SHP77 treated with DMSO at 0.1 percent for 48 hours (cell line): ENCODE measurements around the gene U2AF1L4.

Experiments used
- DNase-seq: peaks from one replicate; lab custom pipeline; 2025; lab: John Stamatoyannopoulos, UW

Gene U2AF1L4

DNA sequence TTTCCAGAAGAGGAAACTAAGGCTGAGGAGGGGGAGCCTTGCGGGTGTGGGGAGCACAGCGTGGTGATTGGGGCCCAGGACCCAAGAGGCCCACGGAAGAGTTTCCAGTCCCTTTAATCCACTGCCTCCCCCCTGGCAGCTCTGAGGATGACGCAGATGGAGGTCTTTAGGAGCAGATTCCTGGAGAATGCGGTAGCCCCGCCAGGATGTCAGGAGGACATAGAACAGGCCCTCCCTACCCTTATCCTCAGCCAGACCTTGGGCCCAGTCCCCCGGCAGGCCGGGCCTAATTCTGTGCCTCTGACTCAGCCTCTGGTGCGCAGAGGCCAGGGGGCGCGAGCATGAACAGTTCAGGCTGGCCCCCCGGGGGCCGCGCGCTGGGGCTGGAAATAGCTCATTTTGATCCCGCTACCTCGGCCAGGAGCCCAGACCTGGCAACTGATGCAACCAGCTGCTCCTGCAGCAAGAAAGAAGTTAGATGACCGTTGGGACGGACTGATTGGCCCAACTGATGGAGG, 12.1 kb upstream of the U2AF1L4 start:
- no peak for DNase-seq

DNA sequence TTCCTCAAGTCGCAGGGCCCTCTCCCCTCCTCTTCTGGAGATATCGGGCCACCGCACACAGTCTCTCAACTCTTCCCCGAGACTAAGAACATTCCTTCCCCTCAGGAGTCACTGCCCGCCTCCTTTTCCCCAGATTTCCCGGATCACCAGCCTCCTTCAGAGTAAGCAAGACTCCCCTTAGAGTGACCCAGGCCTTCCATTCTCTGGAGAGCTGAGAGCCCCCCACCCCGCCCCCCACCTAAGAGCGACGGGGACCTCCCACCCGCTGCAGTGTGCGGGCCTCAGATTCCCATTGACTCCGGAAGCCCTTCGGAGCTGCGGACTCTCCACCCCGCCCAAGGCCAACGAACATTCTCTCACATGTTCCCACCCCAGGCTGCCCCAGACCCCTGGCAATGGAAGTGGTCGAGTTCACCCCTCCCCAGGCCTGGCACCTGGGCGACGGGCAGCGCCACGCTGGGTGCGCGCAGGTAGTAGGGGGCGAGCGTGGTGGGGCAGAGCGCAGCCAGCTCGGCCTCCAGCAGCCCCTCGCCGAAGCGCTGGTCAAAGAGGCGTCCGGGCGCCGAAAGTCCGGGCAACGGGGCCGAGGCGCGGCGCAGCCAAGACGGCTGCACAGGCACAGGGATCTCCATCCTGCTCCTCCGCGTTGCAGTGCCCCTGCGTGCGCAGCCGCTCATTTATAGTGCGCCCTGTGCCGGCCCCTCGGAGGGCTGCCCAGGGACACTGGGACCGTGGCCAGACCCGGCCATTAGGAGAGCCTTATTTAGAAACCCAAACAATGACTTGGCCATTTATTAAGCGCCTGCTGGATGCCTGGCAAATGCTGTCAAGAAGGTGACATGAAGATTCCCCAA, 11.4 kb upstream of the U2AF1L4 start, which contains the start of gene HSPB6:
HSPB6 (minus strand) TSS at position 653 of the 854 bp plus-strand sequence; CDS start at position 632, 21 bp downstream.
- DNase-seq = no peak

DNA sequence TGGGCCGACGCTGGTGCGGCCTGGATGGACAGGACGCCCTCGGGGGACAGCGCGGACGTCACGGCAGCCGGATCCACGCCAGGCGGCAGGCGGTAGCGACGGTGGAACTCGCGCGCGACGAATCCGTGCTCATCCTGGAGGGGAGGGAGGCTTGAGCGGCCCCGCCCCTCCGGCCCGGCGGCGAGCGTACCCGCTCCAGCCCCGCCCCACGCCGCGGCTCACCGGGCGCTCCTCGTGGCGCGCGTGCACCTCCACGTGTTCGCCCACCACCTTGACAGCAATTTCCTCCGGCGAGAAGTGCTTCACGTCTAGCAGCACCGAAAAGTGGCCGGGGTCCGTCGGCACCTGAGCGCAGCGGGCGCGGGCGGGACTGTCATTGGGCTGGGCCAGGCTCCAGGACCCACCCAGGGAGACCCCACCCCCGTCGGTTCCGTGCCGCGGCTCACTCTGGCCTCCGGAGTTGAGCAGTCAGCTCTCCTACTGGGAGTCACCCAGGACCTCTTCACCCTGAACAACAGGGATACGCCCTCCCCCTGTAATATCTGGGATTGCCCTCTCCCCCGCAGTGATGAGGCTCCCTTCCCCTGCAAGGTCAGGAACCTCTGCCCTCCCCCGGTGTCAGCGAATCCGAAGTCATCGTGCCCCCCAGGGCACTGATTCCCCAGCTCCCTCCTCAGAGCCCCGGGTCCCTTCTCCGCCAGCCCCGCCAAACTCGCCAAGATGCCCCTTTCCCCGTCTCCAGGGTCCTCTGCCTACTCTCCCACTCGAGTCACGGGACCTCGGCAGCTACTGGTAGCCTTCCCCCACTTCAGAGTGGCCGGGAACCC, 10.5 kb upstream of the U2AF1L4 start:
- DNase-seq = no peak

DNA sequence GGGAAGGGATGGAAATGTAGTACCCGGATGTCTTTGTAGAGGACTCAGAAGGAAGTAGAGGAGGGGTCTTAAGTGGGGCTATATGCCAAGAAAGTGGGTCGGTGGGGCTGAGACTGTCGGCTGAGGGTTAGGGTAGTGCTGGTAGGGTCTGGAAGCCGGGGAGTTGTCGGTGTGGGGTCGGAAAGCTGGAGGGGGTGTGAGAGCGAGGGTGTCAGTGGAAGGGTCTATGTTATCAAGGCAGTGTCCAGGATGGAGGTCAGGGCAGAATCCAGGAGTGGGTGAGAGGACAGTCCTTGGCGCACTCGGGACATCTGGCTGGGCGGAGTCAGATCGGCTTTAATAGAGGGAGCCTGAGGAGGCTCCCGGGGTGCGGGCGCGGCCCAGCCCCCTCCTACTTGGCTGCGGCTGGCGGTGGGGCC, 9.9 kb upstream of the U2AF1L4 start:
- DNase-seq = no peak

DNA sequence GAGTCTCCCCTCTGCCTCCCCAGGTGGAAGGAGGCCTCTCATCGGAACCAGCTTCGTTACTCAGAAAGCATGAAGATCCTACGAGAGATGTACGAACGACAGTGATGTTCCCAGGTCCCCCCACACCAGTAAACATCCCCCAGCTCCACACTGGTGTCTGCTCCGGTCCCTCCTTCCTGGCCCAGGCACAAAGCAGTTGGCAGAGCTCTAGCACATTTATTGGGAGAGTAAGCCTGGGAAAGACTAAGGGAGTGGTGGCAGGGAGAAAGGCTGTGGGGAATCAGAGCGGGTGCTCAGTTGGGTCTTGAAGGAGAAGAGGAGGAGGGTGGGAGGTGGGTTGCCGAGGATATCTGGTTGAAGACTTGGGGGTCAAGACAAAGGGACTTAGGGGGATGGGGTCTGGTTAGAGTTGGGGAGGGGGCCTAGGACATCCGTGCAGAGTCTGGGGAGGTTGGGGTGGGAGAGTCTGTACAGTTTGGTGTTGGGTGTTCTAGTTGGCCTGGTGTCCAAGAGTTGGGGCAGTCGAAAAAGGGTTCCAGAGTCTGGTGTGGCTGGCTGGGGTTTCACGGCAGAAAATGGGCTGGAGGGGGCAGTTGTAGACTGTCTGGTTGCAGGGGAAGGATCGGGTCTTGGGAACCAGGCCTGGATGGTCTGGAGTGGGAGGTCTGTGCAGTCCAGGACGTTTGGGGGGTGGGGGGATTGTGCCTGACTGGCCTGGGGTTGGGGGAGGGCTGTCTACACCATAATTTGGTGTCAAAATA, 9.3 kb upstream of the U2AF1L4 start:
- no peak for DNase-seq

DNA sequence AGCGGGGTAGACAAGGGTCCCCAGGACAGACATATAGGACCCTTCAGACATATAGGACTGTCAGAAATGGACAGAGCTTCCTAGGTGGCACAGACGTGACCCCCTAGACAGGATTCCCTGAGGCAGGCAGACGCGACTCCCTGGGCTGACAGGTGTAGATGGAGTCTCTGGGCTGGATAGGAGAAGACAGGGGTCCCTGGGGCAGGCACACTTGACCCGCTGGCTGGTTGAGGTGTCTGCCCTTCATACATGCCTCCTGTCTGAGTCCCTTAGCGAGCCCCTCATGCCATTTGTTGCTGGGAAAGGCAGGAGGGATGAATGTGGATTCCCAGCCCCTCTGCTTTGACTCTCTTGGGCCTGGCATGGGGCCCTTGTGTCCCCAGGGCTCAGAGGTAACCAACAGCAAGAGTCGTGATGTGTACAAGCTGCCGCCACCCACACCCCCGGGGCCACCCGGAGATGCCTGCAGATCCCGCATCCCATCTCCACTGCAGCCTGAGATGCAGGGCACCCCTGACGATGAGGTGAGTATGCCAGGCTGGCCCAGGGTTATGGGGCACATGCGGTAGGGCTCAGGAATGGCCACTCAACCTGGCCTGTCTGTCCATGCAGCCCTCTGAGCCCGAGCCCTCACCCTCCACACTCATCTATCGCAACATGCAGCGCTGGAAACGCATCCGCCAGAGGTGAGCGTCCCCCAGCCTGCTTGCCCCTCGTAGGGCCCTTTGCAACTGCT, 8.6 kb upstream of the U2AF1L4 start:
- no peak for DNase-seq

DNA sequence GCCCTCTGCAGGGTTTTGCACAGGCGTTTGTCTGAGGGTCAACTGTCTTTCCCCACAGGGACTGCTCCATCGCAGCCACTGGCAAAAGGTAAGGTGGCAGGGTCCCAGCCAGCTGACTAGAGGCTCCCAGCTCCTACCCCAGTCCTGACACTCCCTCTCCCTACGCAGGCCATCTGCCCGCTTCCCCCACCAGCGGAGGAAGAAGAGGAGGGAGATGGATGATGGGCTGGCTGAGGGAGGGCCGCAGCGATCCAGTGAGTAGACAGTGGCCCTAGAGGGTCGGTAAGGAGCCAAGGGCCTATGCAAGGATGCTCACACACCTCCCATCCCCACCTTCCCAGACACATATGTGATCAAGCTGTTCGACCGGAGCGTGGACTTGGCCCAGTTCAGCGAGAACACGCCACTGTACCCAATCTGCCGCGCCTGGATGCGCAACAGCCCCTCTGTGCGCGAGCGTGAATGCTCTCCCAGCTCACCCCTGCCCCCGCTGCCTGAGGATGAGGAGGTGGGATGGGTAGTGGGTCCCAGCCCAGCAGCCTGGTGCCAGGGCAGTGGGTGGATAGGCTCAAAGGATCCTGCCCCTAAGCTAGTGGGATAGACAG, 7.6 kb upstream of the U2AF1L4 start:
- no peak for DNase-seq

DNA sequence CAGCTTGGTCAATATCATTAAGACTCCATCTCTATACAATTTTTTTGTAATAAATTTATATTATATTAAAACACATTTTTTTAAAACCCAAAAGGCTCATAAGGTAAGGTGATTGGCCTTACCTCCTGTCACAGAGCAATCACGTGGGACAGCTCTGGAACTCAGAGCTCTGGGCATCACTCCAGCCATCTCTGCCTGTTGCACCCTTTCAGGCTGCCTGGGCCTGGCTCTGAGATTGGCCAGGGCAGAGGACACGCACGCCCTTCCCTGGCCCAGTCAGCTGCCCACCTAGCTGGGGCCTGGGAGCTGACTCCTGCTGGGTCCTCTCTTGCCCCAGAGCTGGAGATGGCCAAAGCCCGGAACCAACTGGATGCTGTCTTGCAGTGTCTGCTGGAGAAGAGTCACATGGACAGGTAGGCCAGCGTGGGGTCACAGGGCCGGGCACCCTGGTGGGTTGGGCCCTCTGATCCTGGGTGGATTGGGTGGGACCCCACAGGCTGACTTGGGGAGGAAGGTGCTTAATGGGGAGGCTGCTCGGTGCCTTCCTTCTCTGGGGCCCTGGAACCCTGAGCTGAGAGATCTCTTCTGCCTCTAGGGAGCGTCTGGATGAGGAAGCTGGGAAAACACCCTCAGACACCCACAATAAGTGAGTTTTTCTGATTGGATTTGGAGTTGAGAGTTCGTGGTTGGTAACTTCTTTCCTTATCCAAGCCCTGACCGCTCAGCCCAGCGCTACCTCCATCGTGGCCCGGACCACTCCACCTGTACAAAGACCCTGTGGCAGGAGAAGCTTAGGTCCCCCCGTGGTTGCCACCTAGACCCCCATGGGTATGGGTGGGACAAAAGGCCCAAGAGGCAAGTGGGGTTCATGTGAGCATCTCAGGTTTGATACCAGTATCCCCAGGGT, 6.9 kb upstream of the U2AF1L4 start:
- DNase-seq = no peak

DNA sequence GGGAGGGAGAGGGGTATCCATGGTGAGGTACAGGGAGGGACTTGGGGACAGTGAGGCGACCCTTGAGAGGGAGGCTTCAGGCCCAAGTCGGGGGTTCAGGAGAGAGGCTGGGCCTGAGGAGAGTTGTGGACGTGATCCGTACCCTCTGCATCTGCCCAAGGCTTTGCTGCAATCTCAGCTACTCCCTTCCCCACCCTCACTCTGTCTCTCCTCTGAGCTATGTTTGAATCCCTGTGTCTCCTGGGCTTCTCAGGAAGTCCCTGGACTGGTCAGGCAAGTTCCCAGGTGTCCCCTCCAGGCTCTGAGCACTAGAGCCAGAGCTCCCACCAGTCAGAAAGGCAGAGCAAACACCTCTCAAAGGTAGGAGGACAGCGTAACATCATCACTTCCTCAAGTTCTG, 4.9 kb upstream of the U2AF1L4 start:
- no peak for DNase-seq

DNA sequence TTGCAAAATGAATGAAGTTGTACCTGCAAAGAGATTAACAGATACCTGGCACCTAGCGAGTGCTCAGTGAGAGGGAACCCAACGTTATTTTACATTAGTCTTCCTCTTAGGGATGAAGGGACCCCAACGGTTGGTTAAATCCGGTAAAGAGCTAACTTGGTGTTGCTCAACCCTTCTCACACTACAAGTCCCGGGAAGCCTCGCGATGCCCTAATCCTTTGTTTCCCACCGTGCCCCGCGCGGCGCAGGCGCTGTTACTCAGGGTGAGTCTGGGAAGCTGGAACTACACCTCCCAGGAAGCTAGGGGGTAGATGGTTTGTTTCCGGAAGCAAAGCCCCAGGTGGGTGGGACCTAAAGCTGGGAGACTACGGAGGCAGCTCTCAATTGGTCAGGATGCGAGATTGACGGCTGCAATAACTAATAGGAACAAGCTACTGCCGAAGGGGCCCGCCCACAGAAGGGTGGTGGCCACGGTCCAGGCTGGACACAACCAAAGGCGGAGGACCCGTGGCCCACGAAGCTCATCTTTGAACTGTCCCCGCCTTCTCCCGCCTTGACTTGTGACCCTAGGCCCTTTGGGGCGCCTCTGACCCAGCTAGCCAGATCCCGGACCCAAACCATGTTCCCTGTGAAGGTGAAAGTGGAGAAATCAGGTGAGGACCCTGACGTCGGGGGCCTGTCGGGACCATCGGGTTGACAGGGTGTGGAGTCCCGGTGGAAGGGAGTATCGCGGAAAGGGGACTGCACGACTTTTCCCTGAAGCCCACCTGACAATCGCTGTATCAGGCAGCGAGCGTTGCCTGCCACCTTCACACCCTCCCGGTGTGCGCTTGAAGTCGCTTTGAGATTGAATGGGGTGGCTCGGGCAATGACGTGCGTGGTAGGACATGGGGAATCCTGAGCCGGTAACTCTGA, 3.1 kb upstream of the U2AF1L4 start, which contains the start of gene LIN37:
LIN37 (plus strand) TSS at position 471 of the 915 bp plus-strand sequence; CDS start at position 620, 149 bp downstream.
- DNase-seq = peak; percentile 94

DNA sequence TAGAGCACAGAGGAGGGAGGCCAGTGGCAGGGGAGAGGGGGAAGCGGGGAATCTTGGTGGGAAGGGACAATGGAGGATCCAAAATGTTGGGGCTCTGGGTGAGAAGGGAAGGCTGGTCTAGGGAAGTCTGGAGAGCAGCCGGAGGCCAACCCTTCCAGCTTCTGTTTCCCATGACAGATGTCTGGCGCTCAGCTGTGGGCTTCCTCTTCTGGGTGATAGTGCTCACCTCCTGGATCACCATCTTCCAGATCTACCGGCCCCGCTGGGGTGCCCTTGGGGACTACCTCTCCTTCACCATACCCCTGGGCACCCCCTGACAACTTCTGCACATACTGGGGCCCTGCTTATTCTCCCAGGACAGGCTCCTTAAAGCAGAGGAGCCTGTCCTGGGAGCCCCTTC, 1.3 kb upstream of the U2AF1L4 start:
- no peak for DNase-seq

DNA sequence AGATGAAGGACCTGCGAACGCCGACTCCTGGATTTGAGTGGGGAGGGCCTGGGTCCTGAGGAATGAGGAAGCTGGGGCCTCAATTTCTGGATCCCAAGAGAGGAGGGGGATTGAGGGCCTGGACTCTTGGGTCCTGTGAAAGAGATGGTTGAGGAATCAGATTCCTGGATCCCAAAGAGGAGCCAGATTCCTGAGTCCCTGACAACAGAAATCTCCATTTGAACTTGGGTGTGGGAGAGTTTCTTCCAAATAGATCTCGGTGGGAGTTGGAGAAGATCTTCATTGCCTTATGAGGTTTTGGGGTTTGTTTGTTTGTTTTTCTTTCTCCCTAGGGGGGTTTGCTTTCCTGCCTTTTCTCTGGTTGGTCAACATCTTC, 857 bp upstream of the U2AF1L4 start:
- no peak for DNase-seq

DNA sequence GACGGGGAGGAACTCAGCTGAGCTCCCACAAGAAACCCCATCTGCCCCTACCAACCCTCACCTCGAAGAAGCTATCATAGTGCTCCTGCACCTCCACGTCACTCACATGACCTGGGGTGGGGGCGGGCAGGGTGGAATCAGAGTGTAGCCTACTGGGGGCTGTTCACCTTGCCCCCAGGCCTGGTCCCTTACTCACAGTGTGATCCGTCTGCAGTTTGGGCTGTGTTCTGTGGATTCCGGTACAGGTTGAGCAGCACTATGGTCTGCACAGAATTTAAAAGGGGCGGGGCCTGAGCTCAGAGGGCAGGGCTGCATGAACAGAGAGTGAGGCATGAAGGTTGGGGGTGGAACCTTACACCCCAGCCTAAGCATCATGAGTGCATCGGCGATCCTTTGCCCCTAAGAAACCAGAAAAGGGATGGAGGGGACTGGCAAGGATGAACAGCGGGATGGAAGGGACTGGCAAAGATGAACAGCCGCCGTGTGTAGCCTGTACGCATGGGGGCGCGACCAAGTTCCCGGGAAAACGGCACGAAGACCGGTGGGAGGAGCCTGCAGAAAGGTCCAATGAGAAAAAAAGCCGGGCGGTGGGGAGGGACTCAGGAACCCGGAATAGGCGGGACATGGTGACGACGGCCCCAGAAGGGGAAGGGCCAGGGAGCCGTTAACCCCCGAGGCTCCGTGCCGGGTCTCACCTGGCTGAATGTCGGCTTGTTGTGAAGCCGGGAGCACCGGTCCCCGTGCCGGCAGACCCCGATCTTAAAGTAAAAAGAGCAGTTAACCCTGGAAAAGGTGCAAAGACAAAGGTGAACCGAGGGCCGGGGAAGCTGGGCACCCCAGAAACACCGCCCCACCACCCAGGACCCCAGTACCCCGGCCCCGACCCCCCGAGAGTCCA, 539 bp downstream of the U2AF1L4 start:
- peak; percentile 86 for DNase-seq

DNA sequence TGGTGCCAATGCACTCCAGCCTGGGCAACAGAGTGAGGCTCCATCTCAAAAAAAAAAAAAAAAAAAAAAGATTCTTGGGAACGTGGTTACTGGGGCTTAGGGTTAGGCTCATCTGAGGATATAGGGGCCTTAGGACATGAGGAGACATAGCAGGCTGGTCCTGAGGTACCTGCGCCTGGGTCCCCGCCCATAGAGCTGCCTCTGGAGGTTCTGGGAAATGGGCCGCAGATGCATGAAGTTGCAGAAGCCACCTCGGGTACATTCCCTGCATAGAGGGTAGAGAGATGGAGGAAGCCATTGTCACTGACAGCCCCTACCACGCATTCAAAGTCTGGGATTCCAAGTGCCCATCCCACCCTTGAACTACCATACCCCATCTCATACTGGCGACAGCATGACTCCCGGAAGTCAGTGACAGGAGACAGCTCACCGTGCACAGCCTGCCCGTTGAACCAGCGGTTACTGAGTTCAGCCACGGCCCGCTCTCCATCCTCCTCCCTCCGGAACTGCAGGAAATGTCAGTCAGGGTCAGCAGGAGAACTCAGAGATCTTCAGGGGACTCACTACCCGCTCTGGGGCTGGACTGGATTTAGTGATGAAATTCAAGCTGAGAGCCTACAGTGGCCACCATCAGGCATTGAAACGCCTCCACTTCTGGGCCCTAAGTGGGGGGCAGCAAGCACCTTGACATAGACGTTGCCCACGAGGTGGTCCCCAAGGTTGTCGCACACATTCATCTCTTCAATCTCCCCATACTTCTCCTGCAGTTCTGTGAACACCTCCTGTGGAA, 1.4 kb downstream of the U2AF1L4 start:
- DNase-seq = no peak

DNA sequence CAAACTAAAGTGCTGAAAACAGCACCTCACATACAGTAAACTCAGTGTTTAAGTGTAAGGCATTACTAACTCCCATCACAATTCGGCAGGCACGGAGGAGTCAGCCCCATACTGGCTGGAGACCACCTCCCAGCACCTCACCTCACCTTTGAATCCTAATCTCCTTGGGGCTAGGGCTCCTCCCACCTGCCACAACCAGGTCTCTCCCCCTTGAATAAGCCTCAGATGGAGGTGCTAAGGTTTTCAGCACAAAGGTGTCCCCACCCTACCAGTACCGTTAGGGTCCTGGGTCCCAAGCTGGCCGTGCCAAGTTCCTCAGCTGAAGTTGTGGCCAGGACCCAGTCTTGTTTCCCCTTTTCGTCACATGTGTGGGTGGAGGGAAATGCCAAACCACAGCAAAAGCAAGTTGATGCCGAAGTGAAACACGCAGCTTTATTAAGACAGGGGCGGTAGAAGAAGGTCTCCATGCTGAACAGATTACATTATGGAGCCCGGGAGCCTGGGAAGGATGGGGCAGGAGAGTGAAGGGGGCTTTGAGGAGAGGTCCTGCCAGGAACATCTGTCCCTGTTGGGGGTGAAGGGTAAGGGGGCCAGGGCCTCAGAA, 3.0 kb downstream of the U2AF1L4 start, which contains the start of gene IGFLR1:
IGFLR1 (minus strand) TSS at position 332 of the 604 bp plus-strand sequence. CDS start 1,272 bp downstream, outside the sequence.
- no peak for DNase-seq

DNA sequence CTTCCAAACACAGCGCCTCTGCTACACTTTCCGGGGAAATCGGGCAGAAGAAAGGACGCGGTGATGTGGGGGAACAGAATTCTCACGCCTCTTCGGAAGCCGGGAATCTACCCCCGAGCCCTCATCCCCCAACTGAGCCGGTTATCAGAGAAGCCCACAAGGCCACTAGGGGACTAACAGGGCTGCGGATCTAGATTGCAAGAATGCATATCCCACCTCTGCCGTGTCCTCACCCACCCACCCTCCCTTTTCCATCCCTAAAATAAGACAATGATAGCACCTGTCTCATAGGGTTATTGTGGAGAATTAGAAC, 4.1 kb downstream of the U2AF1L4 start:
- no peak for DNase-seq
